Right atrium auricular region (tissue), 2 donors: ENCODE measurements around the gene LRMDA. TPM values are rescaled to one million over a fixed set of nuclear protein-coding genes. Genes with fewer than 3 reads are reported as not detected.

Experiments used
- DNase-seq: peaks from one replicate; pipeline ENCODE4 v3.0.0-alpha.2; 2019; ENCODE audit warnings: low spot score
- H3K27ac ChIP-seq, 2 donors: fragments of 200-600 bp; sonication (generic); 1 replicate in 1 of 2; 2 replicates in 1 of 2; pipeline ENCODE4 v1.5.1; 2016 to 2019
- H3K27me3 ChIP-seq, 2 donors: fragments of 200-600 bp; sonication (generic); one replicate each; pipeline versions ENCODE4 v1.5.1 to v1.6.0; 2017 to 2019
- H3K36me3 ChIP-seq: fragments of 200-600 bp; sonication (generic); one replicate; pipeline ENCODE4 v1.5.1; 2016
- H3K4me1 ChIP-seq, 2 donors: fragments of 200-600 bp; sonication (generic); one replicate each; pipeline versions ENCODE4 v1.5.1 to v1.6.0; 2017 to 2019
- H3K4me3 ChIP-seq, 2 donors: fragments of 200-600 bp; sonication (generic); 1 replicate in 1 of 2; 2 replicates in 1 of 2; pipeline ENCODE4 v1.5.1; 2017 to 2019; ENCODE audit warnings: mild to moderate bottlenecking in 1 of 2, moderate library complexity in 1 of 2
- H3K9me3 ChIP-seq, 2 donors: fragments of 200-600 bp; sonication (generic); one replicate each; pipeline ENCODE4 v1.5.1; 2019
- total RNA-seq, 2 donors: library from RNA; depleted of rRNA; stranded (reverse); fragments of >200 nt; gene quantifications; one replicate each; pipeline ENCODE4 v1.1.0, GENCODE V29; 2016
- TF ChIP-seq, protein P1 (sequence below), 2 donors: fragments of 200-600 bp; sonication (generic); IDR thresholded peaks; one replicate each; pipeline ENCODE4 v1.5.1; 2019; ENCODE audit warnings: antibody characterized with exemption in 2 of 2

The LRMDA gene
- total RNA-seq, 2 donors from 2014 or later: 6.1 to 19.1 TPM

DNA sequence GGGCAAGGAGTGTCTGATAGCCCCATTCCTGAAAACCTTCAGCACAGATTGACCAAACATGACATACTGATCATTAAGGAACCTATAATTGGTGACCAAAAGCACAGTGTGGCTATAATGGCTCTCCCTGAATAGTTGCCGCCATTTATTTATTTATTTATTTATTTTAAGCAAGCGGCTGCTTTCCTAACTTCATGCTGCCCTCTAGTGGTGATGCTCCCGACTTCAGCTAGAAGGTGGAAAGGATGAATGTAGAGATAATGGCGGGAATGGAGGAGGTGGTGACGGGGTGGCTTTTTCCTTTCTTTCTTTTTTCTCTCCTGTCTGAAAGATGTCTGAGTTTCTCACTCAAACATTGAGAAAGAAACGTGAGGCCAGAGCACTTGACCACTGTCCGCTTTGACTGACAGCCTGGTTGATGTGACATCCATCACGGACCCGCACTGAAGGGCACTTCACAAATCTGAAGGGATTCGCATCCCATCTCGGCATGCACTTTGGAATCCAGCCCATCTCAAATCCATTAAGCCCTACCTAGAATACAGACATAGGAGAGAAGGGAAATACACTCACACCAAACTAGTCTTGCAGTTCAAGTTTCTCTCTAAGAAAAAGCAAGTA lies 1116.0 kb downstream of the LRMDA start:
- Histone ChIP-seq H3K27me3 (no peaks in the 10 kb centered on the region), H3K36me3 (no peaks in the 10 kb centered on the region), H3K9me3 (no peaks in the 10 kb centered on the region), H3K27ac (no peak overlapping the region), H3K4me3 (no peak overlapping the region), H3K4me1 (peaks cover 0 to 24% of the 10 kb centered on the region in 2 donors)
- peak; percentile 90 for DNase-seq
- TF ChIP-seq, protein P1, sequence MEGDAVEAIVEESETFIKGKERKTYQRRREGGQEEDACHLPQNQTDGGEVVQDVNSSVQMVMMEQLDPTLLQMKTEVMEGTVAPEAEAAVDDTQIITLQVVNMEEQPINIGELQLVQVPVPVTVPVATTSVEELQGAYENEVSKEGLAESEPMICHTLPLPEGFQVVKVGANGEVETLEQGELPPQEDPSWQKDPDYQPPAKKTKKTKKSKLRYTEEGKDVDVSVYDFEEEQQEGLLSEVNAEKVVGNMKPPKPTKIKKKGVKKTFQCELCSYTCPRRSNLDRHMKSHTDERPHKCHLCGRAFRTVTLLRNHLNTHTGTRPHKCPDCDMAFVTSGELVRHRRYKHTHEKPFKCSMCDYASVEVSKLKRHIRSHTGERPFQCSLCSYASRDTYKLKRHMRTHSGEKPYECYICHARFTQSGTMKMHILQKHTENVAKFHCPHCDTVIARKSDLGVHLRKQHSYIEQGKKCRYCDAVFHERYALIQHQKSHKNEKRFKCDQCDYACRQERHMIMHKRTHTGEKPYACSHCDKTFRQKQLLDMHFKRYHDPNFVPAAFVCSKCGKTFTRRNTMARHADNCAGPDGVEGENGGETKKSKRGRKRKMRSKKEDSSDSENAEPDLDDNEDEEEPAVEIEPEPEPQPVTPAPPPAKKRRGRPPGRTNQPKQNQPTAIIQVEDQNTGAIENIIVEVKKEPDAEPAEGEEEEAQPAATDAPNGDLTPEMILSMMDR (IDR thresholded peaks at IDR 0.05): peak; percentile 81

DNA sequence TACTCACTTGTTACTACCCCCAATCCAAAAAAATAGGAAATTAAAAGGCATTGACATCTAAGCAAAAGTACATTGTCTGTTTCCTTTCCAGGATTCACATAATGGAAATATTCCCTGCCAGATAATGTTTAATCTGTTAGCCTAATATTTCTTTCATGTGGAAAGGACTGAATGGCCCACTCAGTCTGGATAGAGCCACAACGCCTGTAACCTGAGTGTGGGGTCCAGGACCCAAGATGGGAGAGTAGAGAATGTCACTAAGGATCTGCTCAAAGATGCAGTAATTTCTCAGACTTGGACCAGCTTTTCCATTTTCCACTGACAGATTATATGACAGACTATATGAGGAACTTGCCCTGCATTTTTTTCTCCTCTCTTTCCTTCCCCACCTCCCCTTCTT lies 1117.3 kb downstream of the LRMDA start:
- H3K27me3 ChIP-seq: no peaks in the 10 kb centered on the region
- peaks cover 0 to 37% of the 10 kb centered on the region in 2 donors for H3K4me1 ChIP-seq
- no peak overlapping the region for H3K27ac ChIP-seq
- H3K4me3 ChIP-seq: no peak overlapping the region
- DNase-seq: no peak
- TF ChIP-seq, protein P1 (IDR thresholded peaks at IDR 0.05): no peak
- no peaks in the 10 kb centered on the region for H3K9me3 ChIP-seq
- no peaks in the 10 kb centered on the region for H3K36me3 ChIP-seq

GRCh38 chr10:76549171-76549570 lies 1117.7 kb downstream of the LRMDA start:
- Histone ChIP-seq H3K27ac (no peak overlapping the region), H3K4me1 (peaks cover 0 to 41% of the 10 kb centered on the region in 2 donors), H3K9me3 (no peaks in the 10 kb centered on the region), H3K4me3 (no peak overlapping the region), H3K36me3 (no peaks in the 10 kb centered on the region), H3K27me3 (no peaks in the 10 kb centered on the region)
- TF ChIP-seq, protein P1 (IDR thresholded peaks at IDR 0.05): no peak
- no peak for DNase-seq

DNA sequence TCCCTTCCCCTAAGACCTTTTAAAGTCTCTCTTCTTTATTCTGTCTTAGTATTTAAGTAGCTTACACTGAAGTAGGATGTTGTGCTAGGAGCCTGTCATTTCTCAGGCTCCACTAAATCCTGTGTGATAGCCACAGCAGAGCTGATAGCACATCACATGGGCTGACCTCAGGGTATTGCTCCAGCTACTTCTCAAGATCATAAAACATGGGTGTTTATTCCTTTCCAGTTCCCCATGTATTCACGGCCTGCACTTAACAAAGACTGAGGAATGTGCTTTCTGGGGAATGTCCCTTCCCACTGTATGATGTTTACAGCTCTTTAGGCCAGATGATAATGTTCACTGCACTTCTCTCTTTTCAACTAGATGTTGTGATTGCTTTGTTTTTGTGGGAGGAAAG lies 1119.4 kb downstream of the LRMDA start:
- Histone ChIP-seq H3K9me3 (no peaks in the 10 kb centered on the region), H3K4me1 (peaks cover 0 to 55% of the 10 kb centered on the region in 2 donors), H3K27me3 (no peaks in the 10 kb centered on the region), H3K36me3 (no peaks in the 10 kb centered on the region), H3K4me3 (no peak overlapping the region), H3K27ac (peak overlapping the region in 1 of 2 donors; percentile 18)
- no peak for DNase-seq
- TF ChIP-seq, protein P1 (IDR thresholded peaks at IDR 0.05): no peak

DNA sequence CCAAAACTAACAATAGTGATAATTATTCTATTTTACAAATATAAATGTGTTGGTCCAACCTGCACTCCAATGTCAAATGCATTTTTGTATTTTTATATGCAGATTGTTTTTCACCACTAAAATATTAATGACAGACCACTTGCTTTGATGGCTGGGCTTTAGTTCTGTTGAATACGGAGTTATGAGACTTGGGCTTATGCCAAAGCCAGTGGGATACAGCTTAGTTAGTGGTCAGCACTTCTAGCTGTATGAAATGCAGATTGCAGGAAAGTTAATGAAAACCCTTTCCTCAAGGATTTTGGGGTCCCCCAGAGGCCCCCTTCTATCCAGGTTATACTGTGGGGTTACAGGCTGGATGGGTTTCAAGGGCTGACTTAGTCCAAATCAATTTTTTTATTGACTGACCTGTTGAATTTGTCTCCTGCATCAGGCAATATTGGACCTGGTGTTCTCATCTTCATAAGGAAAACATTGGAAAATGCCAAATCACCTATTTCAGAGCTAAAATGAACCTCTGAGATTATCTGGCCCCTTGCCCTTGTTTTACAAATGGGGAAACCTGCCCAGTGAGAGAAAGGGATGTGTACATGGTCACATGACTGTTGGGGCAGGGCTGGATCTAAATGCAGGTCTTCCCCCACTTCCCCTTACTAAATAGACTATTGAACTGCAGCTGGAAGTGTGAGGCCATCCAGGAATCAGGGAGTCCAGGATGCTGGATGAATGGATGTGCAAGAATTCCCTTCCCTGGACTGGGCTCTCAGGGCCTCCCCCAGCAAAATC lies 1120.9 kb downstream of the LRMDA start:
- Histone ChIP-seq H3K9me3 (no peaks in the 10 kb centered on the region), H3K36me3 (no peaks in the 10 kb centered on the region), H3K4me3 (no peak overlapping the region)

More for the DNA sequence above, 1120.9 kb downstream of the LRMDA start:
- no peak for DNase-seq
- Histone ChIP-seq H3K4me1 (peaks cover 0 to 44% of the 10 kb centered on the region in 2 donors), H3K27ac (peak overlapping the region in 1 of 2 donors; percentile 55), H3K27me3 (no peaks in the 10 kb centered on the region)
- TF ChIP-seq, protein P1 (IDR thresholded peaks at IDR 0.05): no peak
